Hepatocyte (in vitro differentiated cells): ENCODE results near the gene DNAJB11.

Source experiments
- EZH2phosphoT487 ChIP-seq: fragments of 200-600 bp; sonication (generic); IDR thresholded peaks from one replicate; pipeline ENCODE4 v1.6.1; 2018; ENCODE audit warnings: antibody characterized with exemption, mild to moderate bottlenecking, low read depth, moderate library complexity; ENCODE audit not compliant: unreplicated experiment, severe bottlenecking
- TF ChIP-seq, protein P1 (sequence below): fragments of 200-600 bp; sonication (generic); IDR thresholded peaks from 2 replicates; pipeline ENCODE4 v1.5.1; 2016; ENCODE audit warnings: antibody characterized with exemption, mild to moderate bottlenecking; ENCODE audit not compliant: poor library complexity

- TF ChIP-seq, protein P1, sequence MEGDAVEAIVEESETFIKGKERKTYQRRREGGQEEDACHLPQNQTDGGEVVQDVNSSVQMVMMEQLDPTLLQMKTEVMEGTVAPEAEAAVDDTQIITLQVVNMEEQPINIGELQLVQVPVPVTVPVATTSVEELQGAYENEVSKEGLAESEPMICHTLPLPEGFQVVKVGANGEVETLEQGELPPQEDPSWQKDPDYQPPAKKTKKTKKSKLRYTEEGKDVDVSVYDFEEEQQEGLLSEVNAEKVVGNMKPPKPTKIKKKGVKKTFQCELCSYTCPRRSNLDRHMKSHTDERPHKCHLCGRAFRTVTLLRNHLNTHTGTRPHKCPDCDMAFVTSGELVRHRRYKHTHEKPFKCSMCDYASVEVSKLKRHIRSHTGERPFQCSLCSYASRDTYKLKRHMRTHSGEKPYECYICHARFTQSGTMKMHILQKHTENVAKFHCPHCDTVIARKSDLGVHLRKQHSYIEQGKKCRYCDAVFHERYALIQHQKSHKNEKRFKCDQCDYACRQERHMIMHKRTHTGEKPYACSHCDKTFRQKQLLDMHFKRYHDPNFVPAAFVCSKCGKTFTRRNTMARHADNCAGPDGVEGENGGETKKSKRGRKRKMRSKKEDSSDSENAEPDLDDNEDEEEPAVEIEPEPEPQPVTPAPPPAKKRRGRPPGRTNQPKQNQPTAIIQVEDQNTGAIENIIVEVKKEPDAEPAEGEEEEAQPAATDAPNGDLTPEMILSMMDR = no peak
- TF ChIP-seq EZH2phosphoT487 = no peak
These were observed 26.2 kb upstream of the DNAJB11 start, which contains the start of gene CRYGS for GRCh38 chr3:186544281-186544680.
